HG02840 (cell line): ENCODE data around the gene TPSB2.
"Not testable (repeated sequence)": the region's sequence is repeated elsewhere in the genome, so short reads cannot be mapped to it uniquely, and the experiment has no call there.

Experiments used
- ATAC-seq: cut with Tn5 transposase; IDR thresholded peaks from one replicate; pipeline ENCODE4 v1.9.1; 2021; ENCODE audit warnings: mild to moderate bottlenecking, moderate library complexity, moderate number of reproducible peaks; ENCODE audit not compliant: unreplicated experiment, low FRiP score

The TPSB2 gene

GRCh38 chr16:1189455-1189854, 40.5 kb downstream of the TPSB2 start:
- no peak for ATAC-seq

- no peak for ATAC-seq
Observed at GRCh38 chr16:1188432-1189189, 41.4 kb downstream of the TPSB2 start.

GRCh38 chr16:1185460-1186207, 44.4 kb downstream of the TPSB2 start:
- not testable (repeated sequence) for ATAC-seq

- no peak for ATAC-seq
Observed at GRCh38 chr16:1184980-1185379, 45.0 kb downstream of the TPSB2 start.

- no peak for ATAC-seq
Observed at GRCh38 chr16:1184156-1184868, 45.7 kb downstream of the TPSB2 start.

GRCh38 chr16:1182950-1183907, 46.8 kb downstream of the TPSB2 start:
- ATAC-seq, result no peak

- ATAC-seq, result no peak
Observed at GRCh38 chr16:1182316-1182671, 47.7 kb downstream of the TPSB2 start.

GRCh38 chr16:1181404-1182315, 48.3 kb downstream of the TPSB2 start:
- no peak for ATAC-seq

GRCh38 chr16:1180549-1181403, 49.2 kb downstream of the TPSB2 start:
- no peak for ATAC-seq
